T-helper 2 cell treated with Interferon-gamma antibody and Interleukin-4, amounts not matched to agents 5 μg/mL and 100 μg/mL, for 36 hours (primary cell): ENCODE data around the gene LRRC26.

Experiments
- DNase-seq: peaks from one replicate; pipeline ENCODE4 v3.0.0; 2021; ENCODE audit warnings: low spot score
- H3K27ac Mint-ChIP-seq: one replicate; pipeline ENCODE4 v1.8.0; 2021; ENCODE audit warnings: mild to moderate bottlenecking, mixed read lengths
- H3K27me3 Mint-ChIP-seq: one replicate; pipeline ENCODE4 v1.8.0; 2021; ENCODE audit warnings: low read depth, mixed read lengths
- H3K36me3 Mint-ChIP-seq: one replicate; pipeline ENCODE4 v1.8.0; 2021; ENCODE audit warnings: low read depth, mixed read lengths
- H3K4me1 Mint-ChIP-seq: one replicate; pipeline ENCODE4 v1.8.0; 2021; ENCODE audit warnings: low read depth, mixed read lengths
- H3K4me3 Mint-ChIP-seq: one replicate; pipeline ENCODE4 v1.8.0; 2022; ENCODE audit warnings: mild to moderate bottlenecking, moderate library complexity, mixed read lengths
- H3K9me3 Mint-ChIP-seq: one replicate; pipeline ENCODE4 v1.8.0; 2021; ENCODE audit warnings: mixed read lengths

LRRC26 gene

GRCh38 chr9:137149942-137150616 lies 19.8 kb downstream of the LRRC26 start:
- Mint-ChIP-seq H3K36me3 (no peaks in the 10 kb centered on the region), H3K4me1 (peaks cover 4% of the 10 kb centered on the region), H3K9me3 (no peaks in the 10 kb centered on the region), H3K27ac (no peak overlapping the region), H3K4me3 (no peak overlapping the region), H3K27me3 (peaks cover 3% of the 10 kb centered on the region)
- no peak for DNase-seq

GRCh38 chr9:137149363-137149762 lies 20.5 kb downstream of the LRRC26 start:
- Mint-ChIP-seq H3K9me3 (no peaks in the 10 kb centered on the region), H3K27me3 (no peaks in the 10 kb centered on the region), H3K27ac (no peak overlapping the region), H3K4me1 (peaks cover 4% of the 10 kb centered on the region), H3K4me3 (no peak overlapping the region), H3K36me3 (no peaks in the 10 kb centered on the region)
- no peak for DNase-seq

- Mint-ChIP-seq H3K9me3 (no peaks in the 10 kb centered on the region), H3K27me3 (no peaks in the 10 kb centered on the region), H3K4me3 (no peak overlapping the region), H3K36me3 (no peaks in the 10 kb centered on the region), H3K27ac (no peak overlapping the region), H3K4me1 (peaks cover 4% of the 10 kb centered on the region)
- DNase-seq = no peak
Observed at GRCh38 chr9:137148661-137149060, 21.2 kb downstream of the LRRC26 start.

- no peak overlapping the region for H3K27ac Mint-ChIP-seq
- H3K36me3 Mint-ChIP-seq = no peaks in the 10 kb centered on the region
- no peak overlapping the region for H3K4me3 Mint-ChIP-seq
- peaks cover 4% of the 10 kb centered on the region for H3K4me1 Mint-ChIP-seq
- DNase-seq = no peak
- no peaks in the 10 kb centered on the region for H3K9me3 Mint-ChIP-seq
- H3K27me3 Mint-ChIP-seq = no peaks in the 10 kb centered on the region
Observed at GRCh38 chr9:137148242-137148641, 21.6 kb downstream of the LRRC26 start.

- Mint-ChIP-seq H3K4me1 (peaks cover 4% of the 10 kb centered on the region), H3K27me3 (no peaks in the 10 kb centered on the region)
Observed at GRCh38 chr9:137147793-137148160, 22.1 kb downstream of the LRRC26 start.

GRCh38 chr9:137147091-137147792 lies 22.6 kb downstream of the LRRC26 start:
- H3K4me1 Mint-ChIP-seq = peaks cover 4% of the 10 kb centered on the region
- H3K4me3 Mint-ChIP-seq = no peak overlapping the region
- H3K27ac Mint-ChIP-seq = no peak overlapping the region
- H3K9me3 Mint-ChIP-seq = no peaks in the 10 kb centered on the region
- H3K36me3 Mint-ChIP-seq = no peaks in the 10 kb centered on the region
- H3K27me3 Mint-ChIP-seq = peaks cover under 1% of the 10 kb centered on the region
- no peak for DNase-seq

More at GRCh38 chr9:137147793-137148160, 22.1 kb downstream of the LRRC26 start:
- H3K9me3 Mint-ChIP-seq = no peaks in the 10 kb centered on the region
- no peak for DNase-seq
- H3K27ac Mint-ChIP-seq = no peak overlapping the region
- H3K4me3 Mint-ChIP-seq = no peak overlapping the region
- no peaks in the 10 kb centered on the region for H3K36me3 Mint-ChIP-seq

GRCh38 chr9:137146527-137146918 lies 23.3 kb downstream of the LRRC26 start:
- DNase-seq = no peak
- Mint-ChIP-seq H3K4me1 (peaks cover 4% of the 10 kb centered on the region), H3K36me3 (no peaks in the 10 kb centered on the region), H3K27me3 (peaks cover 4% of the 10 kb centered on the region), H3K4me3 (no peak overlapping the region), H3K27ac (no peak overlapping the region), H3K9me3 (no peaks in the 10 kb centered on the region)

GRCh38 chr9:137145731-137146526 lies 23.9 kb downstream of the LRRC26 start:
- no peaks in the 10 kb centered on the region for H3K36me3 Mint-ChIP-seq
- H3K27ac Mint-ChIP-seq = no peak overlapping the region
- H3K9me3 Mint-ChIP-seq = no peaks in the 10 kb centered on the region
- DNase-seq = no peak
- peaks cover 1% of the 10 kb centered on the region for H3K4me1 Mint-ChIP-seq
- H3K27me3 Mint-ChIP-seq = peaks cover 5% of the 10 kb centered on the region
- no peak overlapping the region for H3K4me3 Mint-ChIP-seq

GRCh38 chr9:137143459-137143858 lies 26.4 kb downstream of the LRRC26 start:
- Mint-ChIP-seq H3K4me3 (no peak overlapping the region), H3K27me3 (peaks cover 25% of the 10 kb centered on the region), H3K9me3 (no peaks in the 10 kb centered on the region), H3K27ac (no peak overlapping the region), H3K4me1 (peaks cover 3% of the 10 kb centered on the region), H3K36me3 (no peaks in the 10 kb centered on the region)
- DNase-seq = no peak

GRCh38 chr9:137141976-137142936 lies 27.6 kb downstream of the LRRC26 start:
- peaks cover 35% of the 10 kb centered on the region for H3K27me3 Mint-ChIP-seq
- H3K36me3 Mint-ChIP-seq = no peaks in the 10 kb centered on the region
- no peak for DNase-seq
- no peaks in the 10 kb centered on the region for H3K9me3 Mint-ChIP-seq
- no peak overlapping the region for H3K4me3 Mint-ChIP-seq
- no peak overlapping the region for H3K27ac Mint-ChIP-seq
- peaks cover 3% of the 10 kb centered on the region for H3K4me1 Mint-ChIP-seq

- Mint-ChIP-seq H3K36me3 (no peaks in the 10 kb centered on the region), H3K9me3 (no peaks in the 10 kb centered on the region), H3K27ac (no peak overlapping the region), H3K4me1 (peaks cover 3% of the 10 kb centered on the region), H3K4me3 (no peak overlapping the region), H3K27me3 (peaks cover 35% of the 10 kb centered on the region)
- DNase-seq = no peak
Observed at GRCh38 chr9:137141050-137141810, 28.6 kb downstream of the LRRC26 start.

- Mint-ChIP-seq H3K9me3 (no peaks in the 10 kb centered on the region), H3K36me3 (no peaks in the 10 kb centered on the region), H3K27me3 (peaks cover 40% of the 10 kb centered on the region), H3K27ac (no peak overlapping the region), H3K4me1 (peaks cover 3% of the 10 kb centered on the region), H3K4me3 (no peak overlapping the region)
- no peak for DNase-seq
Observed at GRCh38 chr9:137140151-137141012, 29.5 kb downstream of the LRRC26 start.
